Suprapubic skin (tissue), 3 donors: Measurements from ENCODE around the gene PDE4B.

ENCODE experiments used
- CTCF ChIP-seq, 2 donors: fragments of 200-600 bp in 1 of 2; fragments of 450-650 bp in 1 of 2; sonication (generic) in 1 of 2; IDR thresholded peaks; one replicate each; pipeline ENCODE4 v1.5.1; 2016 to 2019; ENCODE audit warnings: antibody characterized with exemption in 2 of 2, mild to moderate bottlenecking in 1 of 2, moderate library complexity in 1 of 2
- POLR2A ChIP-seq, 2 donors: fragments of 450-650 bp; IDR thresholded peaks; one replicate each; pipeline ENCODE4 v1.6.1; 2017; ENCODE audit warnings: antibody characterized with exemption in 2 of 2, mild to moderate bottlenecking in 2 of 2, moderate library complexity in 2 of 2

- no peak for TF ChIP-seq CTCF (IDR thresholded peaks at IDR 0.05)
- no peak for TF ChIP-seq POLR2A (IDR thresholded peaks at IDR 0.05)
Measured at GRCh38 chr1:65872301-65872700, 79.6 kb downstream of the PDE4B start.
